ENCODE results near the gene ZNF862. TPM values are rescaled to one million over a fixed set of nuclear protein-coding genes. Genes with fewer than 3 reads are reported as not detected.

ZNF862 gene
- total and polyA plus RNA-seq, 2 experiments from 2014 or later = 0.94 to 2.3 TPM

DNA sequence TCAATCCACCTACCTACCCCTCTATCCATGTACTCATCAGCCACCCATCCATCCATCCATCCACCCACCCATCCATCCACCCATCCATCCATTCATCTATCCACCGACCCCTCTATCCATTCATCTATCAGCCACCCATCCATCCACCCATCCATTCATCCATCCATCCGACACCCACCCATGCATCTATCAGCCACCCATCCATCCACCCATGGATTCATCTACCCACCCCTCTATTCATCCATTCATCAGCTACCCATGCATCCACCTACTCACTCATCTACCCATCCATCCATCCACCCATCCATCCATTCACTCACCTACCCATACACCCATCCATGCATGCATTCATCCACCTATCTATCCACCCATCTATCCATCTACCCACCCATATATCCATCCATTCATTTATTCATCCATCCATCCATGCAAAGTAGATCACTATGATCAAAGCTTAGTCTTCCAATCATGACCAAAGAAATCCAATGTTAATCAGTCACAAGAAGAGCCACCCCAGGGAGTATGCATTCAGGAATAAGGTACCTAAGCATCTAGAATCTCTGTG, 37.1 kb upstream of the ZNF862 start:
- H3K27ac ChIP-seq (ENCODE audit: low read depth) = no peak overlapping the region
- H3K79me2 ChIP-seq (replicated peaks; ENCODE audit: insufficient read depth) = no peaks in the 10 kb centered on the region
- H3K36me3 Mint-ChIP-seq (ENCODE audit: low read depth) = no peaks in the 10 kb centered on the region
- H2AFZ ChIP-seq = no peak overlapping the region
- H3K4me3 Mint-ChIP-seq = no peak overlapping the region
- ATAC-seq = no peak
- H3K27ac Mint-ChIP-seq = no peak overlapping the region
- H4K20me1 ChIP-seq (replicated peaks; ENCODE audit: insufficient read depth) = no peaks in the 10 kb centered on the region
- H3K4me2 ChIP-seq = no peak overlapping the region
- H3K4me1 ChIP-seq (ENCODE audit: insufficient read depth) = no peaks in the 10 kb centered on the region
- H3K9me3 Mint-ChIP-seq = no peaks in the 10 kb centered on the region; the same call in 2 of the 3 replicates
- H3K36me3 ChIP-seq (ENCODE audit: insufficient read depth) = no peaks in the 10 kb centered on the region
- no peak overlapping the region for H3K4me3 ChIP-seq
- H3K27me3 ChIP-seq (ENCODE audit: insufficient read depth) = no peaks in the 10 kb centered on the region
- no peaks in the 10 kb centered on the region; the same call in 1 of the 3 replicates for H3K4me1 Mint-ChIP-seq
- no peak for DNase-seq (ENCODE audit: low spot score)
- no peaks in the 10 kb centered on the region for H3K9me2 ChIP-seq (ENCODE audit: insufficient read depth)
- TF ChIP-seq EZH2phosphoT487 (IDR thresholded peaks at IDR 0.05; ENCODE audit: unreplicated experiment) (no peak), JUNB (IDR thresholded peaks at IDR 0.05; ENCODE audit: unreplicated experiment) (no peak), EZH2 (IDR thresholded peaks at IDR 0.05; ENCODE audit: low read depth, unreplicated experiment) (no peak), ZNF331 (CRISPR knock-in tag; IDR thresholded peaks at IDR 0.05; ENCODE audit: low read depth) (no peak), ZNF114 (CRISPR knock-in tag; IDR thresholded peaks at IDR 0.05) (no peak)
- TF ChIP-seq, protein P1, sequence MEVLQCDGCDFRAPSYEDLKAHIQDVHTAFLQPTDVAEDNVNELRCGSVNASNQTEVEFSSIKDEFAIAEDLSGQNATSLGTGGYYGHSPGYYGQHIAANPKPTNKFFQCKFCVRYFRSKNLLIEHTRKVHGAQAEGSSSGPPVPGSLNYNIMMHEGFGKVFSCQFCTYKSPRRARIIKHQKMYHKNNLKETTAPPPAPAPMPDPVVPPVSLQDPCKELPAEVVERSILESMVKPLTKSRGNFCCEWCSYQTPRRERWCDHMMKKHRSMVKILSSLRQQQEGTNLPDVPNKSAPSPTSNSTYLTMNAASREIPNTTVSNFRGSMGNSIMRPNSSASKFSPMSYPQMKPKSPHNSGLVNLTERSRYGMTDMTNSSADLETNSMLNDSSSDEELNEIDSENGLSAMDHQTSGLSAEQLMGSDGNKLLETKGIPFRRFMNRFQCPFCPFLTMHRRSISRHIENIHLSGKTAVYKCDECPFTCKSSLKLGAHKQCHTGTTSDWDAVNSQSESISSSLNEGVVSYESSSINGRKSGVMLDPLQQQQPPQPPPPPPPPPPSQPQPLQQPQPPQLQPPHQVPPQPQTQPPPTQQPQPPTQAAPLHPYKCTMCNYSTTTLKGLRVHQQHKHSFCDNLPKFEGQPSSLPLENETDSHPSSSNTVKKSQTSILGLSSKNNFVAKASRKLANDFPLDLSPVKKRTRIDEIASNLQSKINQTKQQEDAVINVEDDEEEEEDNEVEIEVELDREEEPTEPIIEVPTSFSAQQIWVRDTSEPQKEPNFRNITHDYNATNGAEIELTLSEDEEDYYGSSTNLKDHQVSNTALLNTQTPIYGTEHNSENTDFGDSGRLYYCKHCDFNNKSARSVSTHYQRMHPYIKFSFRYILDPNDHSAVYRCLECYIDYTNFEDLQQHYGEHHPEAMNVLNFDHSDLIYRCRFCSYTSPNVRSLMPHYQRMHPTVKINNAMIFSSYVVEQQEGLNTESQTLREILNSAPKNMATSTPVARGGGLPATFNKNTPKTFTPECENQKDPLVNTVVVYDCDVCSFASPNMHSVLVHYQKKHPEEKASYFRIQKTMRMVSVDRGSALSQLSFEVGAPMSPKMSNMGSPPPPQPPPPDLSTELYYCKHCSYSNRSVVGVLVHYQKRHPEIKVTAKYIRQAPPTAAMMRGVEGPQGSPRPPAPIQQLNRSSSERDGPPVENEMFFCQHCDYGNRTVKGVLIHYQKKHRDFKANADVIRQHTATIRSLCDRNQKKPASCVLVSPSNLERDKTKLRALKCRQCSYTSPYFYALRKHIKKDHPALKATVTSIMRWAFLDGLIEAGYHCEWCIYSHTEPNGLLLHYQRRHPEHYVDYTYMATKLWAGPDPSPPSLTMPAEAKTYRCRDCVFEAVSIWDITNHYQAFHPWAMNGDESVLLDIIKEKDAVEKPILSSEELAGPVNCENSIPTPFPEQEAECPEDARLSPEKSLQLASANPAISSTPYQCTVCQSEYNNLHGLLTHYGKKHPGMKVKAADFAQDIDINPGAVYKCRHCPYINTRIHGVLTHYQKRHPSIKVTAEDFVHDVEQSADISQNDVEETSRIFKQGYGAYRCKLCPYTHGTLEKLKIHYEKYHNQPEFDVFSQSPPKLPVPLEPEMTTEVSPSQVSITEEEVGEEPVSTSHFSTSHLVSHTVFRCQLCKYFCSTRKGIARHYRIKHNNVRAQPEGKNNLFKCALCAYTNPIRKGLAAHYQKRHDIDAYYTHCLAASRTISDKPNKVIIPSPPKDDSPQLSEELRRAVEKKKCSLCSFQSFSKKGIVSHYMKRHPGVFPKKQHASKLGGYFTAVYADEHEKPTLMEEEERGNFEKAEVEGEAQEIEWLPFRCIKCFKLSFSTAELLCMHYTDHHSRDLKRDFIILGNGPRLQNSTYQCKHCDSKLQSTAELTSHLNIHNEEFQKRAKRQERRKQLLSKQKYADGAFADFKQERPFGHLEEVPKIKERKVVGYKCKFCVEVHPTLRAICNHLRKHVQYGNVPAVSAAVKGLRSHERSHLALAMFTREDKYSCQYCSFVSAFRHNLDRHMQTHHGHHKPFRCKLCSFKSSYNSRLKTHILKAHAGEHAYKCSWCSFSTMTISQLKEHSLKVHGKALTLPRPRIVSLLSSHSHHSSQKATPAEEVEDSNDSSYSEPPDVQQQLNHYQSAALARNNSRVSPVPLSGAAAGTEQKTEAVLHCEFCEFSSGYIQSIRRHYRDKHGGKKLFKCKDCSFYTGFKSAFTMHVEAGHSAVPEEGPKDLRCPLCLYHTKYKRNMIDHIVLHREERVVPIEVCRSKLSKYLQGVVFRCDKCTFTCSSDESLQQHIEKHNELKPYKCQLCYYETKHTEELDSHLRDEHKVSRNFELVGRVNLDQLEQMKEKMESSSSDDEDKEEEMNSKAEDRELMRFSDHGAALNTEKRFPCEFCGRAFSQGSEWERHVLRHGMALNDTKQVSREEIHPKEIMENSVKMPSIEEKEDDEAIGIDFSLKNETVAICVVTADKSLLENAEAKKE (CRISPR knock-in tag; IDR thresholded peaks at IDR 0.05) = no peak
- TF ChIP-seq, protein P2, sequence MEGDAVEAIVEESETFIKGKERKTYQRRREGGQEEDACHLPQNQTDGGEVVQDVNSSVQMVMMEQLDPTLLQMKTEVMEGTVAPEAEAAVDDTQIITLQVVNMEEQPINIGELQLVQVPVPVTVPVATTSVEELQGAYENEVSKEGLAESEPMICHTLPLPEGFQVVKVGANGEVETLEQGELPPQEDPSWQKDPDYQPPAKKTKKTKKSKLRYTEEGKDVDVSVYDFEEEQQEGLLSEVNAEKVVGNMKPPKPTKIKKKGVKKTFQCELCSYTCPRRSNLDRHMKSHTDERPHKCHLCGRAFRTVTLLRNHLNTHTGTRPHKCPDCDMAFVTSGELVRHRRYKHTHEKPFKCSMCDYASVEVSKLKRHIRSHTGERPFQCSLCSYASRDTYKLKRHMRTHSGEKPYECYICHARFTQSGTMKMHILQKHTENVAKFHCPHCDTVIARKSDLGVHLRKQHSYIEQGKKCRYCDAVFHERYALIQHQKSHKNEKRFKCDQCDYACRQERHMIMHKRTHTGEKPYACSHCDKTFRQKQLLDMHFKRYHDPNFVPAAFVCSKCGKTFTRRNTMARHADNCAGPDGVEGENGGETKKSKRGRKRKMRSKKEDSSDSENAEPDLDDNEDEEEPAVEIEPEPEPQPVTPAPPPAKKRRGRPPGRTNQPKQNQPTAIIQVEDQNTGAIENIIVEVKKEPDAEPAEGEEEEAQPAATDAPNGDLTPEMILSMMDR (conservative IDR thresholded peaks at IDR 0.05; ENCODE audit: low read depth in 2 of 2) = no peak
- TF ChIP-seq, protein P3, sequence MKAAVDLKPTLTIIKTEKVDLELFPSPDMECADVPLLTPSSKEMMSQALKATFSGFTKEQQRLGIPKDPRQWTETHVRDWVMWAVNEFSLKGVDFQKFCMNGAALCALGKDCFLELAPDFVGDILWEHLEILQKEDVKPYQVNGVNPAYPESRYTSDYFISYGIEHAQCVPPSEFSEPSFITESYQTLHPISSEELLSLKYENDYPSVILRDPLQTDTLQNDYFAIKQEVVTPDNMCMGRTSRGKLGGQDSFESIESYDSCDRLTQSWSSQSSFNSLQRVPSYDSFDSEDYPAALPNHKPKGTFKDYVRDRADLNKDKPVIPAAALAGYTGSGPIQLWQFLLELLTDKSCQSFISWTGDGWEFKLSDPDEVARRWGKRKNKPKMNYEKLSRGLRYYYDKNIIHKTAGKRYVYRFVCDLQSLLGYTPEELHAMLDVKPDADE (IDR thresholded peaks at IDR 0.05) = no peak
- no peaks in the 10 kb centered on the region for H3F3A ChIP-seq (replicated peaks; ENCODE audit: low read depth)
- peaks cover 8% of the 10 kb centered on the region for H3K27me3 Mint-ChIP-seq (ENCODE audit: insufficient read depth, low read depth, poor library complexity)
